K562 (cell line): Measurements from ENCODE around the gene HES5. TPM values are rescaled to one million over a fixed set of nuclear protein-coding genes. Genes with fewer than 3 reads are reported as not detected.

Experiments
- BRF2 ChIP-seq: IDR thresholded peaks from 3 replicates; pipeline ENCODE4 v1.6.1; 2011; ENCODE audit warnings: borderline replicate concordance, mild to moderate bottlenecking; ENCODE audit not compliant: insufficient read length, insufficient read depth
- FOXK1 ChIP-seq: sonication (generic); formaldehyde crosslinking; IDR thresholded peaks from 2 replicates; pipeline ENCODE4 v1.8.0; 2022; ENCODE audit warnings: missing genetic modification reagents, mild to moderate bottlenecking, borderline replicate concordance
- GABPA ChIP-seq: fragments of 200-800 bp; sonication (Bioruptor generic); conservative IDR thresholded peaks from 2 replicates; pipeline ENCODE4 v1.6.1; 2016; ENCODE audit warnings: low read depth, missing genetic modification characterization, missing compliant biosample characterization
- GABPB1 ChIP-seq: sonication (generic); formaldehyde crosslinking; IDR thresholded peaks from 2 replicates; pipeline ENCODE4 v1.8.0; 2022; ENCODE audit warnings: mild to moderate bottlenecking, missing genetic modification reagents
- HCFC1 ChIP-seq: IDR thresholded peaks from 2 replicates; pipeline ENCODE4 v1.6.1; 2012; ENCODE audit warnings: low read depth, low read length, improper control_type of control experiment
- MYC ChIP-seq, 2 experiments: fragments of 250-450 bp in 1 of 2; sonication (Bioruptor Pico) in 1 of 2; IDR thresholded peaks; 2 replicates each; pipeline versions ENCODE4 v1.5.1 to v1.6.1; 2012 to 2021; ENCODE audit warnings: low read depth in 2 of 2, borderline replicate concordance in 1 of 2, improper control_type of control experiment in 1 of 2, low read length in 1 of 2, mild to moderate bottlenecking in 1 of 2, moderate library complexity in 1 of 2
- NCOA1 ChIP-seq: fragments of 450-650 bp; IDR thresholded peaks from 2 replicates; pipeline ENCODE4 v1.6.1; 2016; ENCODE audit warnings: low read depth
- TAF7 ChIP-seq: fragments of 450-650 bp; IDR thresholded peaks from 2 replicates; pipeline ENCODE4 v1.6.1; 2016; ENCODE audit warnings: missing genetic modification characterization, missing compliant biosample characterization
- THRA ChIP-seq: fragments of 450-650 bp; IDR thresholded peaks from 2 replicates; pipeline ENCODE4 v1.6.1; 2017; ENCODE audit warnings: mild to moderate bottlenecking, moderate library complexity
- TRIM28 ChIP-seq: fragments of 450-650 bp; IDR thresholded peaks from 2 replicates; pipeline ENCODE4 v1.6.1; 2017
- YBX1 ChIP-seq: fragments of 450-650 bp; IDR thresholded peaks from 2 replicates; pipeline ENCODE4 v1.7.1; 2016; ENCODE audit warnings: mild to moderate bottlenecking
- ZNF143 ChIP-seq: sonication (generic); formaldehyde crosslinking; IDR thresholded peaks from 2 replicates; pipeline ENCODE4 v1.9.0; 2022; ENCODE audit warnings: mild to moderate bottlenecking, missing genetic modification reagents
- ZNF263 ChIP-seq: sonication (generic); formaldehyde crosslinking; IDR thresholded peaks from 2 replicates; pipeline ENCODE4 v1.8.0; 2022; ENCODE audit warnings: mild to moderate bottlenecking, missing genetic modification reagents, borderline replicate concordance
- polyA plus RNA-seq, 8 experiments: library from polyadenylated mRNA; depleted of rRNA in 4 of 8; stranded (reverse) in 5 of 8; unstranded in 3 of 8; fragments of >200 nt; fragmentation: Nextera tagmentation in 2 of 8; fragmentation: Illumina TruSeq in 1 of 8; extraction: Ambion mirVana in 2 of 8; extraction: Trizol in 1 of 8; gene quantifications; 2 replicates each; pipeline versions ENCODE4 v1.2.1 to v1.2.3, GENCODE V29; 2011 to 2014; ENCODE audit warnings: inconsistent platforms in 1 of 8, missing spikeins in 1 of 8
- total RNA-seq, 7 experiments: library from RNA; depleted of rRNA in 6 of 7; stranded (reverse); fragments of >200 nt in 6 of 7; fragmentation: Illumina TruSeq in 2 of 7; extraction: Trizol in 2 of 7; gene quantifications; 2 replicates each; pipeline versions ENCODE4 v1.2.1 to v1.2.3, GENCODE V29; 2011 to 2021; ENCODE audit warnings: low replicate concordance in 1 of 7
- TF ChIP-seq, protein P1 (sequence below): sonication (generic); formaldehyde crosslinking; IDR thresholded peaks from 2 replicates; pipeline ENCODE4 v1.8.1; 2023; ENCODE audit warnings: missing genetic modification reagents, mild to moderate bottlenecking, borderline replicate concordance
- TF ChIP-seq, protein P2 (sequence below), 2 experiments: fragments of 450-650 bp; IDR thresholded peaks; 2 replicates each; pipeline ENCODE4 v1.6.1; 2018; ENCODE audit warnings: mild to moderate bottlenecking in 2 of 2, low read depth in 1 of 2; ENCODE audit not compliant: partially characterized antibody in 2 of 2

HES5 gene
- total and polyA plus RNA-seq, 9 of the 15 experiments (the other 6 are each of a cell fraction or from before 2014, with no cell fraction given) = not detected

DNA sequence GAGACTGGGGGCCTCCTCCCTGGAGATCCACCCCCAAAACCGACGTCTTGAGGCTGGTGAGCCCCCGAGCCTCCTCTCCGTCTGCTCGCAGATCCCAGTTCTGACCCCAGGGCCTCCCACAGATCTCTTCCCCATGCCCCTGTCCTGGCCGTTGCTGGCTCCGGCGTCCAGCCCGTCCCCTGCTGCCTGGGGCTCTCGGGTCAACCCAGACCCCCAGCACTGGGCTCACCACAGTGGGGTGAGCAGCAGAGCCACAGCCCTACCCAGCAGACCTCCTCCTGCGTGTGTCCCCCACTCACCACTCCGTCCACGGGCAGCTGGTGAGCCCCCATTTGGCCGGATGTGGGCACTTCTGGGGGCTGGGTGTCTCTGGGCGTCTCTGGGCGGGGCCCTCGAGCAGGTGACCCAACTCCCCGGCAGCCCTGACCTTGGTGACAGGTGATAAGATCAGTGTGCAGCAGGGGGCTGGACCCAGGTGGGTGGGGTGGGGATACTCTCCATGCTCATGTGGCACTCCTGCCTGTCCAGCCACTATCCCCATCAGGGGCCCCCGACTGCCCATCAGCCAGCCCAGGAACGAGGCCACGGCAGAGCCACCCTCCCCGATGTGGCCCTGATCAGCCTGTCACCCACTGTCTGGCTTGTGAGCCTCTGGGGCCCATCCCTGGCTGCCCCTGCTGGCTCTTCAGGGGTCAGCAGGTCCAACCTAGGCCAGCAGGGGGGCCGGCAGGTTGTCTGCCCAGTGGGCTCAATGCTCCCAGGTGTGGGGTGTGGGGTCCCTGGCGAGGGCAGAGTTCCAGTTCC lies 26.8 kb upstream of the HES5 start (continued):
- TF ChIP-seq TAF7 (tag) (no peak; the same call in 1 of the 2 replicates), THRA (no peak), NCOA1 (no peak), BRF2 (no peak), FOXK1 (CRISPR knock-in tag) (no peak), HCFC1 (no peak), ZNF263 (CRISPR knock-in tag) (no peak), GABPA (peak; percentile 61), ZNF143 (CRISPR knock-in tag) (no peak), MYC (IDR thresholded peaks at IDR 0.05; ENCODE audit: low read depth, low read length) (no peak), MYC (CRISPR knock-in tag; IDR thresholded peaks at IDR 0.05; ENCODE audit: borderline replicate concordance, low read depth) (no peak; the same call in 1 of the 2 replicates), GABPB1 (peak; percentile 54; the same call in 1 of the 2 replicates), YBX1 (no peak), TRIM28 (no peak)
- TF ChIP-seq, protein P1, sequence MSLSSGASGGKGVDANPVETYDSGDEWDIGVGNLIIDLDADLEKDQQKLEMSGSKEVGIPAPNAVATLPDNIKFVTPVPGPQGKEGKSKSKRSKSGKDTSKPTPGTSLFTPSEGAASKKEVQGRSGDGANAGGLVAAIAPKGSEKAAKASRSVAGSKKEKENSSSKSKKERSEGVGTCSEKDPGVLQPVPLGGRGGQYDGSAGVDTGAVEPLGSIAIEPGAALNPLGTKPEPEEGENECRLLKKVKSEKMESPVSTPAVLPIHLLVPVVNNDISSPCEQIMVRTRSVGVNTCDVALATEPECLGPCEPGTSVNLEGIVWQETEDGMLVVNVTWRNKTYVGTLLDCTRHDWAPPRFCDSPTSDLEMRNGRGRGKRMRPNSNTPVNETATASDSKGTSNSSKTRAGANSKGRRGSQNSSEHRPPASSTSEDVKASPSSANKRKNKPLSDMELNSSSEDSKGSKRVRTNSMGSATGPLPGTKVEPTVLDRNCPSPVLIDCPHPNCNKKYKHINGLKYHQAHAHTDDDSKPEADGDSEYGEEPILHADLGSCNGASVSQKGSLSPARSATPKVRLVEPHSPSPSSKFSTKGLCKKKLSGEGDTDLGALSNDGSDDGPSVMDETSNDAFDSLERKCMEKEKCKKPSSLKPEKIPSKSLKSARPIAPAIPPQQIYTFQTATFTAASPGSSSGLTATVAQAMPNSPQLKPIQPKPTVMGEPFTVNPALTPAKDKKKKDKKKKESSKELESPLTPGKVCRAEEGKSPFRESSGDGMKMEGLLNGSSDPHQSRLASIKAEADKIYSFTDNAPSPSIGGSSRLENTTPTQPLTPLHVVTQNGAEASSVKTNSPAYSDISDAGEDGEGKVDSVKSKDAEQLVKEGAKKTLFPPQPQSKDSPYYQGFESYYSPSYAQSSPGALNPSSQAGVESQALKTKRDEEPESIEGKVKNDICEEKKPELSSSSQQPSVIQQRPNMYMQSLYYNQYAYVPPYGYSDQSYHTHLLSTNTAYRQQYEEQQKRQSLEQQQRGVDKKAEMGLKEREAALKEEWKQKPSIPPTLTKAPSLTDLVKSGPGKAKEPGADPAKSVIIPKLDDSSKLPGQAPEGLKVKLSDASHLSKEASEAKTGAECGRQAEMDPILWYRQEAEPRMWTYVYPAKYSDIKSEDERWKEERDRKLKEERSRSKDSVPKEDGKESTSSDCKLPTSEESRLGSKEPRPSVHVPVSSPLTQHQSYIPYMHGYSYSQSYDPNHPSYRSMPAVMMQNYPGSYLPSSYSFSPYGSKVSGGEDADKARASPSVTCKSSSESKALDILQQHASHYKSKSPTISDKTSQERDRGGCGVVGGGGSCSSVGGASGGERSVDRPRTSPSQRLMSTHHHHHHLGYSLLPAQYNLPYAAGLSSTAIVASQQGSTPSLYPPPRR = no peak
- TF ChIP-seq, protein P2, sequence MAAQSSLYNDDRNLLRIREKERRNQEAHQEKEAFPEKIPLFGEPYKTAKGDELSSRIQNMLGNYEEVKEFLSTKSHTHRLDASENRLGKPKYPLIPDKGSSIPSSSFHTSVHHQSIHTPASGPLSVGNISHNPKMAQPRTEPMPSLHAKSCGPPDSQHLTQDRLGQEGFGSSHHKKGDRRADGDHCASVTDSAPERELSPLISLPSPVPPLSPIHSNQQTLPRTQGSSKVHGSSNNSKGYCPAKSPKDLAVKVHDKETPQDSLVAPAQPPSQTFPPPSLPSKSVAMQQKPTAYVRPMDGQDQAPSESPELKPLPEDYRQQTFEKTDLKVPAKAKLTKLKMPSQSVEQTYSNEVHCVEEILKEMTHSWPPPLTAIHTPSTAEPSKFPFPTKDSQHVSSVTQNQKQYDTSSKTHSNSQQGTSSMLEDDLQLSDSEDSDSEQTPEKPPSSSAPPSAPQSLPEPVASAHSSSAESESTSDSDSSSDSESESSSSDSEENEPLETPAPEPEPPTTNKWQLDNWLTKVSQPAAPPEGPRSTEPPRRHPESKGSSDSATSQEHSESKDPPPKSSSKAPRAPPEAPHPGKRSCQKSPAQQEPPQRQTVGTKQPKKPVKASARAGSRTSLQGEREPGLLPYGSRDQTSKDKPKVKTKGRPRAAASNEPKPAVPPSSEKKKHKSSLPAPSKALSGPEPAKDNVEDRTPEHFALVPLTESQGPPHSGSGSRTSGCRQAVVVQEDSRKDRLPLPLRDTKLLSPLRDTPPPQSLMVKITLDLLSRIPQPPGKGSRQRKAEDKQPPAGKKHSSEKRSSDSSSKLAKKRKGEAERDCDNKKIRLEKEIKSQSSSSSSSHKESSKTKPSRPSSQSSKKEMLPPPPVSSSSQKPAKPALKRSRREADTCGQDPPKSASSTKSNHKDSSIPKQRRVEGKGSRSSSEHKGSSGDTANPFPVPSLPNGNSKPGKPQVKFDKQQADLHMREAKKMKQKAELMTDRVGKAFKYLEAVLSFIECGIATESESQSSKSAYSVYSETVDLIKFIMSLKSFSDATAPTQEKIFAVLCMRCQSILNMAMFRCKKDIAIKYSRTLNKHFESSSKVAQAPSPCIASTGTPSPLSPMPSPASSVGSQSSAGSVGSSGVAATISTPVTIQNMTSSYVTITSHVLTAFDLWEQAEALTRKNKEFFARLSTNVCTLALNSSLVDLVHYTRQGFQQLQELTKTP (IDR thresholded peaks at IDR 0.05; ENCODE audit: low read depth in 1 of 2, partially characterized antibody in 2 of 2) = no peak
